GM18870 (cell line): ENCODE results near the gene ARHGEF19.

Source experiments
- ATAC-seq: cut with Tn5 transposase; IDR thresholded peaks from one replicate; pipeline ENCODE4 v1.9.1; 2021; ENCODE audit warnings: moderate library complexity; ENCODE audit not compliant: unreplicated experiment

The ARHGEF19 gene

DNA sequence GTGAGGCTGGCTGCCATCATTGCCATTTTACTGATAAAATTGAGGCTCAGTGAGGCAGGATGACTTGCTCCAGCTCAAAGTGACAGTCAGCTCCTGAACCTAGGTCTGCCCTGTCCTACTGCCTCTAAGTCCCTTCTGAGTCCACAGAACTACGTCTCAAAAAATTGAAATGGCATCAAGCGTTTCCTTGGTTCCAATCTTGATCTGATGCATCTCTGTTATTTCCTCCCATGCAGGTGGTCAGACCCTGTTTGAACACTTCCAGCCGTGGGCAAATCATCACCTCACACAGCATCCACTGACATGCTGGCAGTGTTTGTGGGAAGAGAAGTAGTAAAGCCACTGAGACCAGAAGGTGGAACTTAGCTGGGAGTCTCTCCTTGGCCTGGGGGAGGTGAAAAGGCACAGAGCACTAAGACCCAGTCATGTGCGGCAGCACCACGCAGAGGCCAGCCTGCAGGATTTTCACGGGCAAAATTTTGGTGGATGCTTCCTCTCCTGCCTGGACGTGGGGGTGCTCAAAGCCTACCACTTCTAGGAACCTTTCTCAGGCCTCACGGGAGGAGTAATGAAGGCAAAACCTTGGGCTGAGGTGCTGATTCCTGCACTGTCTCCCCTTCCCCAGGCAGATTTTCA lies 32.3 kb upstream of the ARHGEF19 start:
- ATAC-seq, result no peak

DNA sequence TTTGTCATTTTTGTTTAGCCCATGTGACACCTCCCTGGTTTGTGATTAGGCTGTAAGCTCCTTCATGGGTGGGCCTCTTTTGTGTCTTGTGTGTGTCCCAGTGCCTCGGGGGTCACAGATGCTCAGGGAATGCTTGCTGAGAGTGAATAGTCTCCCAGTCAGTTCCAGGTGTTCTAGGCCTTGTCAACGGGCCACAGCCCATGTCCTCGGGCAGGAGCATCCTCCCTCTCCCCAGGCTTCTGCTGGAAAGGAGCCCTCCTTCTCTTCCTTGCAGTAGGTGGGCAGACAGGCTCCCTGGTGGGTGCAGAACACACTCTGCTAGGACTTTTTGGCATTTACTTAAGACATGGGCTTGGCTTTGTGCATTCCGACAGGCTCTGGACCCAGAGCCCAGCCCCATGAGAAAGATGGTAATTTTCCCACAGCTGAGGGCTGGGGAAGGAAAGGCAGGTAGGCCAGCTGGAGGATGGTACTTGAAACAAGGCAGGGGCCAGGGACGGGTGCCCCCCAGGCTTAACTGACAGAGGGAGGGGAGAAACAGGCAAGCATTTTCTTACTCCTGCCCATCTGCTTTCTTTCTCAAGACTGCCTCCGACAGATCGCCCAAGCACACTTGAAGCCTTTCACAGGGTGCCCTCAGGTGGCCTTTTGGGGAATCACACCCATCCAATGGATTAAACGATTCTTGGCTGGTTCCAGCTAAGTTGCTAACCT lies 31.6 kb upstream of the ARHGEF19 start:
- ATAC-seq, result no peak

DNA sequence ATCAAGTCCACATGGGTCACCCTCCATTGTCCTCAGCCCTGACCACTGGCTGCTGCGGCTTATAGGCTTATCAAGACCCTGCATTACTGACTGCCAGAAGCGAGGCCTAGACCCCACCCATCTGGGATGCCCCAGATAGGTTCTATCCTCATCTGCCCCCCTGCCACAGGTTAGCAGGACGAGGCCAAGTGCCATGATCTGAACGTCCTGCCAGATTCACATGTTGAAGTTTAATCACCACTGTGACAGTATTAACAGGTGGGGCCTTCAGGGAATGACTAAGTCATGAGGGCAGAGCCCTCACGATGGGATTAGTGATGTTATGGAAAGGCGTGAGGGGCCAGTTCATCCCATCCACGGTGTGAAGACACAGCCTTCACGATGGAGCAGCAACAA lies 30.8 kb upstream of the ARHGEF19 start:
- no peak for ATAC-seq

DNA sequence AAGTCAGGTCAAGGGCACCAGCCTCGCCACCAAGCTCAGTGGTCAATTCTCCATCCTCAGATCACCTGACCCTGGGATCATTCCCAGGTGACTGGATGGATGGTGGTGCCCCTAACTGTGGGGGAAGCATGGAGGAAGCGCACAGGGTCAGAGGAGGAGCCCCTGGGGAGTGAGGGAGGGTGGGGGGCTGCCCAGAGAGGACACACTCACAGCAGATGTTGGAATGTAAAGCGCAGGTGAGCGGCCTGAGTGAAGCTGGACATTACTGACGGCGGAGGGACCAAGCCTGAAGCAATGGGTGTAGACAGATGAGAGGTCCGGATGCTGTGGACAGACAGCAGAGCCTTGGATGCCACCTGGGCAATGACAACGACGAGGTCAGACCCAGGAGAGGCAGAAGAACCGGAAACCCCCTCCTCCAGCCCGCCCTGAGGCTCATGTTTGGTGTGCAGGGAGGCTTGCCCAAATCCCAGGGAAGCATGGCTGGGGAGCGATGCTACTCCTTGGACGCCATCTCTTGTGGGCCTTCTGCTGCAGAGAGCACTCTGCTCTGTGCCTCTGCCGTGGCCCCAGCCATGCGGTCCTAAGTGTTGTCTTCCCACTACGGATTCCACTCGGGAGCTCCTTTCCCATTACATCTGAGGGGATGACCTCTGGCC lies 30.2 kb upstream of the ARHGEF19 start:
- no peak for ATAC-seq

DNA sequence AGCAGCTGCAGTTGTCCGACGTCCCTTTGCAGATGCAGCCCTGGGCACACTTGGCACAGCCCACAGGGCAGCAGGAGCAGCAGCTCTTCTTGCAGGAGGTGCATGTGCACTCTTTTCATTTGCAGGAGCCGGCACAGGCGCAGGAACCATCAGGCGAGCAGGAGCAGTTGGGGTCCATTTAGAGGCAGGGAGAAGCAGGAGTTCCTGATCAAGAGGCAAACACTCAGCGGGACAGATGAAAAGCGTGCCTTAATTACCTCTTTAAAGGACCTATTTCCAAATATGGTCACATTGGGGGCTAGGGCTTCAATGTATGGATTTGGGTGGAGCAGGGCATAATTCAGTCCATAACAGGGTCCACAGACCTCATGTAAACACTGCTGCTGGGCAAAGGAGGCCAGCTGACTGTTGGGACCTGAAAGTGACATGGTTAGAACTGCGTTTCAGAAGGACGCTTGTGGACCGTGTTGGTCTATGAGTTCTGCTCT lies 28.8 kb upstream of the ARHGEF19 start:
- ATAC-seq, result no peak

DNA sequence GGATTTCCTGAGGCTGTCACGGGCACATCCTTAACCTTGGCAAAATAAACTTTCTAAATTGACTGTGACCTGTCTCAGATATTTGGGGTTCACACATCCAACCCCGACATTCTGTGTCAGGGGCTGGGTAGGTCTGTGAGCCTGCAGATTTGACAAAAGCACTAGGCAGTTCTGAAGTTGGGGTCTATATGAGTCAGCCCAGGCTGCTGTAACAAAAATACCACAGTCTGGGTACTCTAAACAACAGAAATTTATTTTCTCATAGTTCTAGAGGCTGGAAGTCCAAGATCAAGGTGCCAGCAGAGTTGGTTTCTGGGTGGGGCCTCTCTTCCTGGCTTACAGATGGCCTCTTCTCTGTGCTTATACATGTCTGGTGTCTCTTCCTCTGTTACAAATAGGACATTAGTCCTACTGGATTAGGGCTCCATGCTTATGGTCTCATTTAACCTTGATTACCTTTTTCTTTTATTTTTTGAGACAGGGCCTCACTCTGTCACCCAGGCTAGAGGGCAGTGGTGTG lies 27.6 kb upstream of the ARHGEF19 start:
- ATAC-seq, result no peak

DNA sequence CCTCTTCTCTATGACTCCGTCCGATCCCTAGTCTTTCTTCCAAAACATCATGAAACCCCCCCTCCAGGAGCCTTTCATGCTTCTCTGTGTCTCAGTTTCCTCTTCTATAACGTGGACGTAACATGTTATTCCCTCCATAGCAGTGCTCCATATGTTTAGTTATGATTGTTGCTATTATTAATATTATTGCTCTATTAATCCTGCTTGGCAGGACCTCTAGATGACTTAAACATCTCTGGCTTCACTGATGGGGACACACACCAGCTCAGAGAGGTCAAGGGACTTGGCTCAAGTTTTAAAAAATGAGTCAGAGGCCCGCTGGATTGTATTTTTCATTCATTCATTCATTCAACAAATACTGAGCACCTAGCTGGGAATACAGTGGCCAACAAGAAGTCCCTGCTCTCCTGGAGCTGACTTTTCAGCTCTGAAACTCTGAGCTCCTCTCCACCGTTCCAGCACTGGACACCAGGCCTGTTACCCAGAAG lies 24.9 kb upstream of the ARHGEF19 start:
- no peak for ATAC-seq

DNA sequence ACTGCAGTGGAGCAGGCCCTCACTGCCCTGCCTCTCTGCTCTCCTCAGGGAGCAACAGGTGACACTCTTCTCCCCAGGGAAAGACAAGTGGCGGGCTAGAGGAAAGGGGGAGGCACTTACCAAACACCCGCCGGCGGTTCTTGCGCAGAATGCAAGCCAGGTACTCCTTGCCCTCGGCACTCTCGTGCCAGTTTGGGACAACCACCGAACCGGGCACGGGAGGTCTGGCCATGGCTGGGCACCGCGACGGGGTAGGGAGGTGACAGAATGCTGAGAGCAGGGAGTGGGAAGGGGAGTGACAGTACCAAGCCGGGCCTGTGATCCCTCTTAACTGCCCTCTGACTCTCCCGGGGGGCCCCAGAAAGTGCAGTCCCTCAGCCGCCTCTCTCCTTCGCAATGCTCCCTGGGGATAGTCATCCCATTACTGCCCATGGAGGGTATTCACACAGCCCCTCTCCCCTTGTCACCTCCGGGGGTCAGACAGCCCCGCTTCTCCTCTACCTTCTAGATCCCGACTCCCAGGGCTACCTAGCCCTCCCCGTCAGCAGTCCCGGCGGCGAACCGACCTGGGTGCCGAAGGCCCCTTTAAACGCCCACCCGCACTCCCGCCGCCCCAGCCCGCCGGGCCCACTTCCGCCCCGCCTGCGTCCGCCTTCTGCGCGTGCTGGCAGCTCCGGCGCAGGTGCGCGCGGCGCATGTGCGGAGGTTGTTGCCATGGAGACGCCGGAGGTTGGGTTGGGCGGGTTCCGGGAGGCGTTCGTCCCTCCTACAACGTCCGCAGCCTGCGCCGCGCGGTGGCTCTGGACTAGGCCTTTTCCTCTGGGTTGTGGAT lies 24.3 kb upstream of the ARHGEF19 start, which contains the start of gene CPLANE2:
Gene CPLANE2 (minus strand): TSS at position 673 of the 832 bp plus-strand sequence. CDS start 441 bp downstream, at position 232.
- ATAC-seq, result no peak

DNA sequence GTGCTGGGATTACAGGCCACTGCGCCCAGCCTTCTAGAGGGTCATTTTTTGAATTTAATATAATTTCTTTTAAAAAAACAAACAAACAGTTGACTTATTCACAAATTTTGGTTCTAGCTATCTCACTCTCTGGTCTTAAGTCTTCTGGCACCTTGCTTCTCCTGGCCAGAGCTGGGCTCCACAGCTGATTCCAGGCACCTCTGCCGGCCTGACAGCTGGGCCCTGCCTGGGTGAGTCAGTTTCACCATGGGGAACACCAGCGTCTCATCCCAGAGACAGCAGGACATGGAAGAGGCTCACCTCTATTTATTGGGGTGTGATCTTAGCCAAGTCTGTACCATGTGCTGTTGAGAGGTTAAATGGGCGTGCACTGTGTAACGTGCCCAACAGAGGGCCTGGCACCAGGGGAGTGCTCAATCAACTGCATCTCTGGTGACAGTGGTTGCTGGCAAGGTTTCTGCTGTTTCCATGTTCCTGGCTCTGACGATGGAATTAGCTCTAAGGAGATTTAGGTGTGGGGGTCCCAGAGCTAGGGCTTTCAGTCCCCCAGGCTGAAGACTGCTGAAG lies 23.6 kb upstream of the ARHGEF19 start:
- no peak for ATAC-seq

DNA sequence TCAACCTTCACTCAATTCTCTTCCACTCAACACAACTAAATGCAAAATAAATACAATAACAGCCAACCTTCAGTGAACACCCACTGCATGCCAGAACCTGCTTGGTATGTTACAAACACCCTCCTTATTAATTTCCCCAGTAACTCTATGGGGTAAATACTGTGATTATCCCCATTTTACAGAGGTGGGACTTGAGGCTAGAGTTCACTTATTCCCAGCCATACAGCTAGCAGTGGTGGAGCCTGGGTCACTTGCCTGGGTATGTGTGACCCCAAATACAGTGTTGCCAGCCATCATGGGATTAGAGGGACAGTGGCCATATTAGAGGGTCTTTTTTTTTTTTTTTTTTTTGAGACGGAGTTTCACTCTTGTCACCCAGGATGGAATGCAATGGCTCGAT lies 22.9 kb upstream of the ARHGEF19 start:
- ATAC-seq, result no peak

DNA sequence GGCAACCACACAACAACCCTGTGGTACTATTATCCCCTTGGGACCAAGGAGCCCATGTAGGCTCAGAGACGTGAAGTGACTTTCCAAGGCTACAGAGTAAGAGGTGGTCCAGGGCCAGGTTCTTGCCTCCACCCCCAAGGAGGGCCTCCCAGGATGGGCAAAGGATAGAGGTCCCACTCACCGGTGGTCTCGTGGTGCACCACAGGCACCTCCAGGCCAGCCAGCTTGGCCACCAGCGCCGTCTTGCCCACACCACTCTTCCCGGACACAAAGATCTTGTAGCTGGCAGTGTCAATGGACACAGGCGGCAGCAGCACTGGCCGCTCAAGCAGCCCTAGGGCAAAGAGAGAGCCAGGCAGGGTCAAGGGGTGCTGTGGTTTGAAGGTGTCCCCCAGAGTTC lies 21.0 kb upstream of the ARHGEF19 start:
- no peak for ATAC-seq

DNA sequence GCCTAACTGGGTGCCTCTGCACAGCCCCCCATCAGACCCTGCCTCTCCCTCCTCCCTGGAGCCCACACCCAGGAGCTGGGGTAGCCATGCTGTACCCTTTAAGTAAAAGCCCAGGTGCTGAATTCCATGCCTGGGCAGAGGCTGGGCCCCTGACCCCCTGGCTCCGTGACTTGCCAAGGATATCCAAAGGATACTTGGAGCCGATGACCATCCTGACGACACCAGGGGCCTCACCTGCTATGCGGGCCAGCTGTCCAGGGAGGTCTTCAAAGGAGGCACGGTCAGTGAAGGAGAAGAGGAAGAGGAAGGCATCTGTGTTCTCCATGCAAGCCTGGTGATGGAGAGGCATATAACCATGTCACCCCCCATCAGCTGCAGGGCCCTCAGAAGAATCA lies 19.9 kb upstream of the ARHGEF19 start:
- ATAC-seq, result no peak

DNA sequence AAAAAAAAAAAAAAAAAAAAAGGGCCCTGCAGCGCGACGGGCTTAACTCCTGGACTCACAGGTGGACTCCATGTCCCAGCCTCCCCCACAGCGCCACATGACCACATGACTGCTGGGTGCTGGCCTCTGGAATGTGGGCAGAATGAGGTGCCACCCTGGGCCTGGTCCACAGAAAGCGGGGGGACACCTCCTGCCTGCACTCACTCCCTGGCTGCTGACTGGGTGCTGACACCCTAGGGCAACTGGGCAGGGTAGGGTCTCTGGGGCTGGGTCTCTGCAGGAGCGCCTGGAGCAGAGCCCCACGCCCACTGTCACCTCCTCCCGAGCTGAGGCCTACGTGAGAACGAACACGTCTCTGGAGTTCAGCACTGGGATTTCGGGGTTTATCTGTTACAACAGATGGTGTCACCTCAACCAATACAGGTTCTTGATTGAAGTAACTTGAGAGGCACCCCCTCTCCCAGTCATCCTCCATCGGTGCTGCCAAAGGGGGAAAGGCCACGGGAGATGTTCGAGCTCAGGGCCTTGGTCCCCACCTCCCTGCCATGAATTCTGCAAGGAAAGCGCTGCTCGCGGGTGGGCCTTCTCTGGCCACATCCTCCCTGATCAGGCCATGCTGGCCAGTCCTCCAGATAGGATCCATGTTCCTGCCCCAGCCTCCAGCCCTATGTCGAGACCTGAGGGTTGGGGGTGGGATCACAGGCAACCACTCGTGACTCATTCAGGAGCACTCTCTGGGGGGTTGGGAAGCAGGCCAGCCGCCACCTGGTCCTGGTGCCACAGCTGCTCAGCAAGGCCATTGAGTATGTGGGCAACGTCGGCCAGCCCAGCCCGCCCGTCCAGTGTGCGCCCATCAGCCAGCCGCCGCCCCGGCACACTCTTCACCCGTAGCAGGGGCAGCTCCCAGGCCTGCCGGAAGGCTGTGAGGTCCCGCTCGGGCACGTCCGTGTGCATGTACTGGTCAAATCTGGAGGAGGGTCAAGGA lies 19.2 kb upstream of the ARHGEF19 start:
- no peak for ATAC-seq

DNA sequence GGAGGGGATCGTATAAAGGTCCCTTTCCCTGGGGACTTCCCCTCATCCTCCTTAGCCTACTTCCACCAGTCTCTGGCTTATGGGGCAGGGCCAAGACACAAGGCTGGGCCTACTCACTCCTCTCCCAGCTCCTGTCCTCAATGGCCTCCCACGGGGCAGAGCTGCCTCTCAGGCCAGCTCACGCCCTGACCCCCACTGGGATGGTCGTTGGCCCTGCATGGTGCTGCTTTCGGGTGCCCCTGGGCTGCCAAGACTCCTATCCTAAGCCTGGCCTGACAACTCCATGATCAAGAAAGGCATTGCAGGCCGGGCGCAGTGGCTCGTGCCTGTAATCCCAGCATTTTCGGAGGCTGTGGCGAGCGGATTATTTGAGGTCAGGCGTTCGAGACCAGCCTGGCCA lies 18.3 kb upstream of the ARHGEF19 start:
- ATAC-seq, result no peak

DNA sequence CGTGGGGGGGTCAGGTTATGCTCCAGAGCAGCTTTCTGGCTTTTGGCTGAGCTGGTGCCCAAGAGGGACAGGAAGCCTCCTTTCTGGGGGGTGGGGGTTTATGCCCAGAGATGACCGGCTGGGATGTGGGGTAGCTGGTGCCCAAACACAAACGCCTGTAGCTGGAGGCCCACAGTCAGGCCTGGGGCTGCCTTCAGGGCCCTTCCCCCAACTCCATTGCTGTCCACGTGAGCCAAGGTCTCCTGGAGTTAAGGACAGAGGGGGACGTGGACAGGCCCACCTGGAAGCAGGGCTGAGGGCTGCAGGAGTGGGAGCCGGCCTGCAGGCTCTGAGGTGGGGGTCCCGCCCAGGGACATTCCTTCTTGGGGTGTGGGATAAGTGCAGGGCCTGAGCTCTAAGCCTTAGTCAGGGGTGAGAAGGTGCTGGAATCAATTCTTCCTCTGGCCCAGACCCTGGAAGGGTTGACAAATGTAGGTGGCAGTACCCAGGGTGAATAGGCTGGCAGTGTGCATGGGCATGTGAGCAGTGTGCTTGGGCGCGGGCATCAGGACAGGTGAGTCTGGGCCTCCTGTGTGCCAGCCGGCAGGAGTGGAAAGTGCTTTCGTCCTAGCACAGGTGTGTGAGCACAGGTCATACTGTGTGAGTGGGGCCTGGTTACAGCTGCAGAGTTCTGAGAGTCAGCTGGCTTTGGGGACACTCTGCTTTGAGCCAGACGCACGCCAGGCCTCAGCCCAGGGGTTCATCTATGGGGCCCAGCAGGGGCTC lies 17.7 kb upstream of the ARHGEF19 start:
- no peak for ATAC-seq

DNA sequence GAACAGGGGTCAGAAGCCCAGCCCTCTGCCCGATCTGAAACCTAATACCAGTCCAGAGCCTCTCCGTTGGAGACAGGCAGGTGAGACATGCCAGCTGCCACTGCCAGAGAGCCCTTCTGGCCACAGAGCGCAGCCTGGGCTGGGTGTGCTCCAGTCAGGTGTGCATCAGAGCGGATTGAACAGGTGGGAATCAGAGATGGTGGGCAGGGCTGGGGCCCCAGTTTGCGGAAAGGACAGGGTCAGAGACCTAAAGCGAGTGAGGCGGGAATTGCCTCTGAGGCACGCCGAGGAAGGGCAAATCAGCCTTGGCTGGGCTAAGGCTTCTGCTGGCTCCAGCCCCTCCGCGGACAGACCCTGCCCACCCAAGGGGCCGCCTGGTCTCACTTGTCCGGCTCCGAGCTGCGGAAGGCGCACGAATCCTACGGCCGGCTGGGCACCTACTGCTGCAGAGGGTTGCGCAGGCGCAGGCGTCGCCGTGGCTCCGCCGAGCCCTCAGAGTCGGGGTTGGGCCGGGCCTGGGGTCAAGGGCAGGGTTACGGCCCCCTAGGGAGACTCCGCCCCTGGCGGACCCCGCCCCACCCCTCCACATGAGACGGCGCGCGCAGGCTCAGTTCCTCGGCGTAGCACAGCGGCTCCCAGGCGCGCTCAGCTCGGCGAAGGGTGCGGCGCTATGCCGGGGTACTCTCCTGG lies 14.2 kb upstream of the ARHGEF19 start:
- ATAC-seq, result no peak

DNA sequence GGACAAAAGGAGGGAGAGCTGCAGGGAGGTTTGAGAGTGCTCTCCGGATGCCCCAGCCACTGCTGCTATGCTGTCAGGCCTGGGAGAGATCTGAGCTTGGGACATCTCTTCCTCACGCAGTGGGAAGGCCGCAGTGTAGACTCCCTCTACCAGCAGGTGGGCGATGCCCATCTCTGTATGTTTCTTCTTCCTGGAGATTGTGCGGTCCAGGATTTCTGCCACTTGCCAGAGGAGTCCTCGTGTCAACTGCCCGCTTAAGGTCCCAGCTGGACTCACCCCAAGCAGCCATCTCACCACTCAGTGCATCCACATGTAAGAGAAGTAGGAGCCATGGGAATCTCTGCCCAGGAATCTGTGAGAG lies 13.7 kb upstream of the ARHGEF19 start:
- no peak for ATAC-seq

DNA sequence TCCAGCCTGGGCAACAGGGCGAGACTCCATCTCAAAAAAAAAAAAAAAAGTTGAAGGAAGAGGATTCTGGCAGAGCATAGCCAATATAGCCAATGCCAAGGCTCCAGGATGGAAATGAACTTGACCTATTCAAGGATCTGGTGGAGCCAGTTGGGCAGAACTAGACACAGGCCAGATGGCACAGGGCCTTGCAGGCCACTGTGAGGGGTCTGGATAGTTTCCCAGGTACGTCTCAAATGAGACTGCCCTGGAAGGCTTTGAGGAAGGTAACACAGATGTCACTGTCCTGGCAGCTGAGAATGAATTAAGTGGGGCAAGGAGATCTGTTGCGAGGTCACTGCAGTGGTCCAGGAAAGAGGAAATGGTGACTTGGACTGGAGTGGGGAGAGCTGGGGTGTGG lies 12.0 kb upstream of the ARHGEF19 start:
- no peak for ATAC-seq
